HEK293T (cell line): ENCODE measurements around the gene ZCCHC24.

Experiments used
- ARNT ChIP-seq: fragments of 450-650 bp; IDR thresholded peaks from 2 replicates; pipeline ENCODE4 v1.6.1; 2017; ENCODE audit warnings: mild to moderate bottlenecking
- BHLHE40 ChIP-seq: fragments of 450-650 bp; IDR thresholded peaks from 2 replicates; pipeline ENCODE4 v1.6.1; 2016; ENCODE audit warnings: mild to moderate bottlenecking, moderate library complexity, borderline replicate concordance
- ELF4 ChIP-seq: fragments of 450-650 bp; IDR thresholded peaks from 2 replicates; pipeline ENCODE4 v1.6.1; 2017; ENCODE audit warnings: antibody characterized with exemption
- FOXK2 ChIP-seq: fragments of 450-650 bp; IDR thresholded peaks from 2 replicates; pipeline ENCODE4 v1.6.1; 2016; ENCODE audit warnings: mild to moderate bottlenecking
- HDGF ChIP-seq: fragments of 450-650 bp; IDR thresholded peaks from 2 replicates; pipeline ENCODE4 v1.6.1; 2017; ENCODE audit warnings: antibody characterized with exemption, borderline replicate concordance
- SP1 ChIP-seq: fragments of 450-650 bp; IDR thresholded peaks from 2 replicates; pipeline ENCODE4 v1.6.1; 2017
- TARDBP ChIP-seq: fragments of 450-650 bp; IDR thresholded peaks from 2 replicates; pipeline ENCODE4 v1.6.1; 2016

DNA sequence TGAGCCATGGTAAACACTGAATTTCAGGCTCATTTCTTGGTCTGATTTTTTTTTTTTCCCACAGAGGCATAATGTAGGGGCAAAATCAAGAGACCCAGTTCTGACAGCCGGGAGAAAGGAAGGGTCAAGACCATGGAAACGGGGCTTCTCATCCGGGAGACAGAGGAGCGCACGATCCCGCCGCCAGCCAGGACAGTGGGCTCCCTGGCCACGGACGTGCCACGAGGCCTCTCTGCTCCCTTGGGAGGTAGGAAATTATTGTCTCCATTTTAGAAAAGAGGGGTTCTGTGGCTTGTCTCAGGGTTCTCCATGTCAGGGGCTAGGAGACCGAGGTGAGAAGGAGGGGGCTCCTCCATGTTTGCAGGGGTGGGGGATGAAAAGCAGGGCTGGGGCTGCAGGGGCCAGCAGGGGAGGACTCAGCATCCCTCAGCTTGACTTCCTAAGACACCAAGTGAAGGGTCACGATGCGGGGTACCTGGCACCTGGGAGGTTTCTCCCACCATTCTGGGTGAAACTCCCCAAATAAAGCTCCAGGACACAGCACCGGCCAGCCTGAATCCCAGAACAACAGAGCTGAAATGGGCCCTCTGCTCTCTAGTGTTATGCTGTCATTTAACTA is 60.5 kb downstream of the ZCCHC24 start:
- TF ChIP-seq ELF4 = no peak
- TF ChIP-seq SP1 = no peak
- TF ChIP-seq BHLHE40 = no peak
- TF ChIP-seq ARNT = no peak
- TF ChIP-seq FOXK2 = no peak
- no peak for TF ChIP-seq HDGF
- TF ChIP-seq TARDBP = no peak
